GM23248 (cell line): ENCODE measurements around the gene P4HA2. TPM values are rescaled to one million over a fixed set of nuclear protein-coding genes. Genes with fewer than 3 reads are reported as not detected.
A peak's percentile ranks its signal among the peaks of the same experiment; 100 is the strongest.
"Not testable (repeated sequence)": the region's sequence is repeated elsewhere in the genome, so short reads cannot be mapped to it uniquely, and the experiment has no call there.

Experiments
- DNase-seq: peaks from one replicate; pipeline ENCODE4 v3.0.0-alpha.2; 2015
- H2AFZ ChIP-seq: fragments of 200-600 bp; sonication (generic); 2 replicates; pipeline ENCODE4 v1.6.1; 2016; ENCODE audit warnings: antibody characterized with exemption
- H3F3A ChIP-seq: fragments of 200-600 bp; sonication (generic); 2 replicates; pipeline ENCODE4 v1.6.1; 2016; ENCODE audit warnings: mild to moderate bottlenecking, antibody characterized with exemption, mixed run types; ENCODE audit not compliant: insufficient read depth
- H3K27ac ChIP-seq: fragments of 200-600 bp; sonication (generic); 2 replicates; pipeline ENCODE4 v1.5.1; 2016; ENCODE audit warnings: mild to moderate bottlenecking
- H3K27me3 ChIP-seq: fragments of 200-600 bp; sonication (generic); replicated peaks from 2 replicates; pipeline ENCODE4 v1.6.1; 2016; ENCODE audit warnings: mild to moderate bottlenecking; ENCODE audit not compliant: insufficient read depth
- H3K36me3 ChIP-seq: fragments of 200-600 bp; sonication (generic); 2 replicates; pipeline ENCODE4 v1.6.1; 2016; ENCODE audit warnings: low read depth, mild to moderate bottlenecking
- H3K4me1 ChIP-seq: fragments of 200-600 bp; sonication (generic); 2 replicates; pipeline ENCODE4 v1.6.1; 2016; ENCODE audit warnings: mild to moderate bottlenecking; ENCODE audit not compliant: insufficient read depth
- H3K4me2 ChIP-seq: fragments of 200-600 bp; sonication (generic); one replicate; pipeline ENCODE4 v1.6.1; 2016; ENCODE audit warnings: mild to moderate bottlenecking; ENCODE audit not compliant: unreplicated experiment
- H3K4me3 ChIP-seq: fragments of 200-600 bp; sonication (generic); 2 replicates; pipeline ENCODE4 v1.5.1; 2016; ENCODE audit warnings: mild to moderate bottlenecking
- H3K79me2 ChIP-seq: fragments of 200-600 bp; sonication (generic); 2 replicates; pipeline ENCODE4 v1.6.1; 2016; ENCODE audit warnings: mild to moderate bottlenecking; ENCODE audit not compliant: insufficient read depth
- H3K9ac ChIP-seq: fragments of 200-600 bp; sonication (generic); 2 replicates; pipeline ENCODE4 v1.6.1; 2016; ENCODE audit warnings: mild to moderate bottlenecking
- H3K9me2 ChIP-seq: fragments of 200-600 bp; sonication (generic); 2 replicates; pipeline ENCODE4 v1.6.1; 2016; ENCODE audit warnings: mixed run types, mild to moderate bottlenecking, moderate library complexity; ENCODE audit not compliant: insufficient read depth
- H3K9me3 ChIP-seq: fragments of 200-600 bp; sonication (generic); one replicate; pipeline ENCODE4 v1.6.1; 2017; ENCODE audit warnings: low read depth
- H4K20me1 ChIP-seq: fragments of 200-600 bp; sonication (generic); 2 replicates; pipeline ENCODE4 v1.6.0; 2016; ENCODE audit not compliant: insufficient read depth
- EZH2 ChIP-seq: fragments of 200-600 bp; sonication (generic); IDR thresholded peaks from 2 replicates; pipeline ENCODE4 v1.6.1; 2018; ENCODE audit warnings: antibody characterized with exemption, mild to moderate bottlenecking; ENCODE audit not compliant: insufficient read depth, poor library complexity, severe bottlenecking
- EZH2phosphoT487 ChIP-seq: fragments of 200-600 bp; sonication (generic); IDR thresholded peaks from 2 replicates; pipeline ENCODE4 v1.6.1; 2018; ENCODE audit warnings: antibody characterized with exemption, moderate library complexity, mild to moderate bottlenecking, low read depth; ENCODE audit not compliant: insufficient read depth
- WGBS, 2 experiments: methylation state at CpG; one replicate each; pipeline ENCODE4 v1.1.6; 2015 to 2017; ENCODE audit warnings: low lambda C conversion rate in 2 of 2, low coverage in 1 of 2; ENCODE audit errors: missing lambda C conversion rate in 2 of 2; 5-methylcytosine and 5-hydroxymethylcytosine counted together
- in situ Hi-C: fragments of 300-500 bp; cut with MboI; formaldehyde crosslinking; loops from 2 replicates; pipeline ENCODE4 v1.15.0; 2020
- polyA plus RNA-seq: library from polyadenylated mRNA; unstranded; fragments of >200 nt; fragmentation: Nextera tagmentation; extraction: Ambion mirVana; gene quantifications from 2 replicates; pipeline ENCODE4 v1.2.1, GENCODE V29; 2016
- total RNA-seq: library from RNA; depleted of rRNA; stranded (reverse); fragments of >200 nt; shearing (Covaris generic); gene quantifications from 2 replicates; pipeline ENCODE4 v1.2.3, GENCODE V29; 2014

P4HA2 gene
- total and polyA plus RNA-seq, 2 experiments from 2014 or later, result 337 to 353 TPM

GRCh38 chr5:132176987-132177386 lies 50.7 kb downstream of the P4HA2 start:
- Histone ChIP-seq H3K4me1 (peaks cover 5% of the 10 kb centered on the region; the same call in 1 of the 2 replicates), H3K9me2 (no peaks in the 10 kb centered on the region), H3F3A (no peaks in the 10 kb centered on the region), H3K27ac (no peak overlapping the region), H3K9me3 (no peaks in the 10 kb centered on the region), H3K4me2 (no peak overlapping the region), H3K79me2 (no peaks in the 10 kb centered on the region), H3K4me3 (no peak overlapping the region), H4K20me1 (no peaks in the 10 kb centered on the region), H3K9ac (no peak overlapping the region), H2AFZ (no peak overlapping the region), H3K36me3 (no peaks in the 10 kb centered on the region), H3K27me3 (no peaks in the 10 kb centered on the region)
- DNase-seq, result peak; percentile 28
- WGBS, 2 experiments, result 71 to 76% methylated on average over 3 of the region's 3 CpGs
- in situ Hi-C loops, result no loop called here
- TF ChIP-seq EZH2 (no peak), EZH2phosphoT487 (no peak)

- H3F3A ChIP-seq, result no peaks in the 10 kb centered on the region
- no peaks in the 10 kb centered on the region for H3K36me3 ChIP-seq
- no peak for DNase-seq
- H3K4me2 ChIP-seq, result no peak overlapping the region
- no peaks in the 10 kb centered on the region for H3K27me3 ChIP-seq
- H3K9me2 ChIP-seq, result no peaks in the 10 kb centered on the region
- TF ChIP-seq EZH2 (no peak), EZH2phosphoT487 (no peak)
- H3K9ac ChIP-seq, result no peak overlapping the region
- H3K27ac ChIP-seq, result no peak overlapping the region
- H2AFZ ChIP-seq, result no peak overlapping the region
- no peak overlapping the region for H3K4me3 ChIP-seq
- H3K4me1 ChIP-seq, result peaks cover 5% of the 10 kb centered on the region; the same call in 1 of the 2 replicates
- H3K79me2 ChIP-seq, result no peaks in the 10 kb centered on the region
- H4K20me1 ChIP-seq, result no peaks in the 10 kb centered on the region
- no peaks in the 10 kb centered on the region for H3K9me3 ChIP-seq
- in situ Hi-C loops, result no loop called here
- WGBS, 2 experiments, result 94 to 96% methylated on average over 6 of the region's 6 CpGs
Measured at GRCh38 chr5:132176521-132176945, 51.1 kb downstream of the P4HA2 start.

GRCh38 chr5:132162945-132163344 lies 64.7 kb downstream of the P4HA2 start:
- Histone ChIP-seq H3K4me2 (no peak overlapping the region), H3K27ac (no peak overlapping the region), H3F3A (no peaks in the 10 kb centered on the region), H3K27me3 (no peaks in the 10 kb centered on the region), H3K9me3 (peaks cover 1% of the 10 kb centered on the region), H3K9me2 (no peaks in the 10 kb centered on the region), H3K36me3 (no peaks in the 10 kb centered on the region), H3K4me1 (no peaks in the 10 kb centered on the region), H3K79me2 (no peaks in the 10 kb centered on the region), H2AFZ (no peak overlapping the region), H4K20me1 (no peaks in the 10 kb centered on the region), H3K4me3 (no peak overlapping the region), H3K9ac (no peak overlapping the region)
- WGBS, 2 experiments, result 64 to 67% methylated on average over 1 of the region's 1 CpG
- no peak for TF ChIP-seq EZH2
- TF ChIP-seq EZH2phosphoT487, result no peak
- in situ Hi-C loops, result no loop called here
- no peak for DNase-seq

GRCh38 chr5:132161574-132162326 lies 65.9 kb downstream of the P4HA2 start:
- H3K27ac ChIP-seq, H3F3A ChIP-seq, H3K36me3 ChIP-seq, H3K9ac ChIP-seq, H3K79me2 ChIP-seq, H3K4me1 ChIP-seq, H2AFZ ChIP-seq, H3K9me2 ChIP-seq, in situ Hi-C loops, H3K4me3 ChIP-seq, H4K20me1 ChIP-seq, DNase-seq, H3K4me2 ChIP-seq, H3K27me3 ChIP-seq, H3K9me3 ChIP-seq: not testable (repeated sequence)
- 71 to 84% methylated on average over 4 of the region's 5 CpGs for WGBS, 2 experiments
